ENCODE results near the gene TREH.

The TREH gene

DNA sequence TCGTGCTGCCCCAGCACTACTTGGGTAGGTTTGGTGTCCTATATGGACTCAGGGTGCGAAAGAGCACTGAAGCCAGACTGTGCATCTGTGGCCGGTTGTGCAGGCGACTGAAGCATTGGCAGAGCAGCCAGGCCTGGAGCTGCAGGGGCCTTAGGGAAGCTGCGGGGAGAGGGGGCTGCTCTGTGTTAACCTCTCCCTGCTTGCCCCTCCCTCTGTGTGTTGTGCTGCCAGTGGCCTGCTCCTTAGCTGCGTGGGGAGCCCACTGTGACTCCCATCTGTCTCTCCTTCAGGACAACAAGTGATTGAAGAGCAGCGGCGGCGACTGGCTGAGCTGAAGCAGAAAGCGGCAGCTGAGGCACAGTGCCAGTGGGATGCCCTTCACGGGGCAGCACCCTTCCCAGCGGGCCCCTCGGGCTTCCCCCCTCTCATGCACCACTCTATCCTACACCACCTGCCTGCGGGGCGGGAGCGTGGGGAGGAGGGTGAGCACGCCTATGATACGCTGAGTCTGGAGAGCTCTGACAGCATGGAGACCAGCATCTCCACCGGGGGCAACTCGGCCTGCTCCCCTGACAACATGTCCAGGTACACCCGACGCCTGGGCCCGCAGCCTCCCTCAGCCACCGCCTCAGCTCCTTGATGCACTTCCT is 34.3 kb downstream of the TREH start:
- DNase-seq: no peak

- no peak for DNase-seq
These were observed 35.0 kb downstream of the TREH start for GRCh38 chr11:118644496-118644895.

GRCh38 chr11:118643995-118644345 is 35.5 kb downstream of the TREH start:
- DNase-seq: no peak

GRCh38 chr11:118643142-118643994 is 36.1 kb downstream of the TREH start:
- DNase-seq: no peak

GRCh38 chr11:118641397-118642019 is 37.9 kb downstream of the TREH start:
- no peak for DNase-seq

DNA sequence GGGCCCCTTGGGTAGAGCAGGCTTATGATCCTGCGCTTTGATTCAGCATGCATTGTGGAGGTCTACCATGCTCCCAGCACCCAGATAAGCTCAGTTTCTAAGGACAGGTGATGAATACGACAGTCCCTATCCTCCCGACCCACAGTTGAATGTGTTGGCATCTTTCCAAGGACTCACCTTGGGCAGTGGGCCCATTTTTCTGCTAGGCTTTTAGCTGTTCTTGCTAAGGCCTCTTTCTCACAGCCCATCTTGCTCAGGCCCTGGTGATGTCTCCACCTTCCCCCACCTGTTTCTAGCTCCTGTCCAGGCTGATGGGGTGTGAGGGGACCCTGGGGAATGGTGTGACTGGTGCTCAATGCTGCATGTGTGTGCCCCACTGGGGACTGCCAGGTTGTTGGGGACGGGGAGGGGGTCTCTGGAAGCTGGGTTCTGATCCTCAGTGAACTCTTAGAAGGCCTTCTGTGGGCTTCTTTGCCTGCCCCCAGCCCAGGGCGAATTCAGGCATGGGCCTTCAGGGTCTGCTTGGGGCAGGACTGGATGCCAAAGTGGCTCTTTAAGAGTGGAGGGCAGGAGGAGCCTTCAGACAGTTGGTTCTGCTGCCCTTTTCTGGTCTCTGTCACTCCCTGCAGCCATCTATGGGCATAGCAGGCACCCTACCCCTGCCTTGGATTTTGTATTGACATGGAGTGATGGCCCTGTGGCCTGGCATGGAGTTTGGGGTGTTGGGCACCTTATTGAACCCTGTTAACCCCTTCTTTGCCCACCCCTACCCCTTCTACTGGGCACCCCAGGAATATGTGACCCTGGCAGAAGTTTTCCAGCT is 38.9 kb downstream of the TREH start:
- no peak for DNase-seq

DNA sequence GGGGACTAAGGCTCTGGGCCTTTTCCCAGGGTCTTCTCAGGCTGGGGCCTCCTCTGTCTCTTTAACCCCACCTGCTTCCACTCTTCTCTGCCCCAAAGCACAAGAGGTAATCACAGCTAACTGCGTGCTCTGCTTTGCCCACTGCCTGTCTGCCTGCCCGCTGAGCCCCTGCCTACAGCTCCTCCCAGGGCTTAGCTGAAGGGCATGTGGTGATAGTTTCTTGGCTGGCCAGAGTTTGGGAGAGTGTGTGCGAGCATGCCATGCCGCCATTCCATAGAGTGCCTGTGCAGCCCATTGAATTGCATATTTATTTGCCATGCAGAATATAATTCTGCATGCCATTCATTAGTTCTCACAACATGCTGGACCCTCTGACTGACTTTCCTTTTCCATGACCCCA is 39.6 kb downstream of the TREH start:
- no peak for DNase-seq

- no peak for DNase-seq
These were observed 40.7 kb downstream of the TREH start for GRCh38 chr11:118638726-118639125.

GRCh38 chr11:118636569-118637290 is 42.7 kb downstream of the TREH start:
- DNase-seq: no peak

GRCh38 chr11:118635642-118636041 is 43.8 kb downstream of the TREH start:
- DNase-seq: no peak

- no peak for DNase-seq
These were observed 44.2 kb downstream of the TREH start for GRCh38 chr11:118635237-118635591.

- no peak for DNase-seq
These were observed 44.8 kb downstream of the TREH start for GRCh38 chr11:118634431-118635236.

DNA sequence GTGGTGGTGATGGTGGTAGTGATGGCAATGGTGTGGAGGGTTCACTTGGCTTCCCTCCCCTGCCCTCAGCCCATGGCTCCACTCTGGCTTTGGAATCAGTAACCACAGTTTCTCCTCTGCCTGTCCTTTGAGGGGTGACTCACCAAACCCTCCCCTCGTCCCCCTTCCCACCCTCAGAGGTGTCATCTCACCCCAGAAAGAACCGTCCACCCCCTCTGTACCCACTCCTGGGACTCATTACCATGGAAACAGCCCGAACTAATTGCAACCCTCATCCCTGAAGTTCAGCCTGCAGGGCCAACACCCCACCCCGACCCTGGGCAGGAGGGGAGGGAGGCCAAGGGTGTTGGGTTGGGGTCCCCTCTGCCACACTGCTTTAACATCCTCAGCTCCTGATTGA is 45.5 kb downstream of the TREH start:
- no peak for DNase-seq

DNA sequence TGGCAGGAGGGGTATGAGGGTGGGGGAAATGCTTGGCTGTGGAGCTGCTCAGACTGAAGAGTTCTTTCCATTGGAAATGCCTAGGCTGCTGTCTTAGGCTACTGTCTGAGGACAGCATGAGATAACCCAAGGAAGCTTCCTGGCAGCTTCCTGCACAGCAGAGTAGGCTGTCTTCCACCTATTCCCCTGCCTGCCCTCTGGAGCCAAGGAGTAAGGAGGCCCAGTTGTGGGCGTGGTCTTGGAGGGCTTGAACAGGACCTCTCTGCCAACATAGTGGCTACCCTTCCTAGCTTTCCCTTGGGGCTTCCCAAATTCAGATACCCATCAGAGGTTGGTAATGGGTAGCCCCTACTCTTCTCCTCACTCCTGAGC is 46.1 kb downstream of the TREH start:
- no peak for DNase-seq

DNA sequence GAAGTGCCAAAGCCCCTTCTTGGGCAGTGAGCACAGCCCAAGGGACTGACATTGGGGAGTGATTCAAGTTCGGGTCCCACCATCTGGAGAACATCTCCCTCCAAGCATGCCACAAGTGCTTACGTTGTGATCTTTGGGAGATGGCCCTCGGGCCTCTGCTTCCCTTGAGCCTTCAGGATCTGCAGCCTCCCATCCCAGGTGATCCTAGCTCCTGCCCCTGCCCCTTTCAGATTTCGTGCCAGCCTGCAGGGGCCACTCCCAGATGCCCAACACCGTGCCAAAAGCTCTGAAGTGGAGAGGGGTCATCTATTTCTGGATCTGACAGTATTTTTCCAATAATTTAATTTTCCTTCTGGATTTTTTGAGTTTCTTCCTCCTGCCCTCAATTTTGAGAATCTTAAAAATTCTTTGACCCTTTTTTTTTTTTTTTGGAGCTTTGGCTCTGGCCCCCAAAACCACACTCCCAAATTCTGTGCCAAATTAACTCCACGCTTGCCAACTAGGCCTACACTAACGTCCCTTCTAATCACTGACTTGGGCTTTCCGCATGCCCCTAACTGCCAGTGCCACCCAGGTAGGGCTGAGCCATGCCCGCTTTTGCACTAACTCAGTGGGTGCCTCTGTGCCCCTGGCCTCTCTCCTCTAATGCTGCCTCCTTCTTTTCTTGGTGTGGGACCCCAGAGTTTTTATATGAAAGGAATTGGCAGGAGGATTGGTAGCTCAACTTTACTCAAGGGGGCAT is 46.7 kb downstream of the TREH start:
- DNase-seq: no peak

DNA sequence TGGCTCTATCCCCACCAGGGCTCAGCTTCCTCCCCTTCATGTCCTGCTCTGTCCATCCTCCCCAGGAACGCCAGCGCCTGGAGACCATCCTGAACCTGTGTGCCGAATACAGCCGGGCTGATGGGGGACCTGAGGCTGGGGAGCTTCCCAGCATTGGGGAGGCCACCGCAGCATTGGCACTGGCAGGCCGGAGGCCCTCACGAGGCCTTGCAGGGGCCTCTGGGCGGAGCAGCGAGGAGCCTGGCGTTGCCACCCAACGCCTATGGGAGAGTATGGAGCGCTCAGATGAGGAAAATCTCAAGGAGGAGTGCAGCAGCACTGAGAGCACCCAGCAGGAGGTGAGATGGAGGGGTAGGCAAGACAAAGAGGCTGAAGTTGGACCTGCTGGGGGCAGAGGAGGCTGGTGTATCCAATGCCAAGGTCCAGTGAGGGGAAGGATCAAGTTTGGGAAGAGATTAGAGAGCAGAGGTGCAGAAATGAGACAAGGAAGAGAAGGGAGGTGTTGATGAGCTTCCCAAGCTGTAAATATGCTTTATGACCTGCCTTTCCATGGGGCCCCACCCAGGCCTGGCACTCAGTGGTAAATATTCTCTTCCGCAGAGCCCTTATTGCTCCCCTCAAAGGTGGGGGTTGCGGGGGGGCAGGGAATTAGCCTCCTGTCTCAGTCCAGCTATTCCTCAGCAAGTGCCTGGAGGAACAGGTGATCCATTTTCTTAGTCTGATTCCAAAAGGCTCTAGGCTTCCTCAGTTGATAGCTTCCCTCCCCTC is 48.1 kb downstream of the TREH start:
- no peak for DNase-seq

- no peak for DNase-seq
These were observed 49.4 kb downstream of the TREH start for GRCh38 chr11:118629761-118630661.

- DNase-seq: no peak
These were observed 50.4 kb downstream of the TREH start for GRCh38 chr11:118628861-118629549.

DNA sequence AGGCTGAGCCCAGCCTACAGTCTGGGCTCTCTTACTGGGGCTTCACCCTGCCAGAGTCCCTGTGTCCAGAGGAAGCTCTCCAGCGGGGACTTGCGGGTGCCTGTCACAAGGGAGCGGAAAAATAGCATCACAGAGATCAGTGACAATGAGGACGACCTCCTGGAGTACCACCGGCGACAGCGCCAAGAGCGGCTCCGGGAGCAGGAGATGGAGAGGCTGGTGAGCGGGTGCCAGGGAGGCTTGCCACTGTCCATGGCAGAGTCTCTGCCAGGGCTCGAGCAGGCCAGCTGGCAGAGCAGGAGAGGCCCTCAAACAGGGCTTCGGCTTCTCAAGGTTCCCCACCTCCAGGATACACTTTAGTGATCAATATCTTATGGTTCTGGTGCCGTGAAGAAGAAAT is 51.0 kb downstream of the TREH start:
- no peak for DNase-seq

Measured in activated CD8-positive, alpha-beta memory T cell treated with anti-CD3 and anti-CD28 coated beads for 24 hours (primary cell).